Hepatocyte (in vitro differentiated cells): Measurements from ENCODE around the gene WDR37. TPM values are rescaled to one million over a fixed set of nuclear protein-coding genes. Genes with fewer than 3 reads are reported as not detected.
"Not testable (repeated sequence)": the region's sequence is repeated elsewhere in the genome, so short reads cannot be mapped to it uniquely, and the experiment has no call there.

Experiments
- DNase-seq: peaks from one replicate; pipeline ENCODE4 v3.0.0-alpha.2; 2016; ENCODE audit warnings: low spot score
- H2AFZ ChIP-seq: fragments of 200-600 bp; sonication (generic); 2 replicates; pipeline ENCODE4 v1.6.0; 2016; ENCODE audit warnings: antibody characterized with exemption, mild to moderate bottlenecking
- H3K27ac ChIP-seq: fragments of 200-600 bp; sonication (generic); 2 replicates; pipeline ENCODE4 v1.5.1; 2016; ENCODE audit warnings: mild to moderate bottlenecking
- H3K27me3 ChIP-seq: fragments of 200-600 bp; sonication (generic); 2 replicates; pipeline ENCODE4 v1.6.1; 2016
- H3K36me3 ChIP-seq: fragments of 200-600 bp; sonication (generic); replicated peaks from 2 replicates; pipeline ENCODE4 v1.5.1; 2016; ENCODE audit warnings: low read depth; ENCODE audit not compliant: insufficient read depth
- H3K4me1 ChIP-seq: fragments of 200-600 bp; sonication (generic); 2 replicates; pipeline ENCODE4 v1.5.1; 2016; ENCODE audit warnings: mild to moderate bottlenecking, moderate library complexity; ENCODE audit not compliant: insufficient read depth
- H3K4me2 ChIP-seq: fragments of 200-600 bp; sonication (generic); 2 replicates; pipeline ENCODE4 v1.6.0; 2016
- H3K4me3 ChIP-seq: fragments of 200-600 bp; sonication (generic); 2 replicates; pipeline ENCODE4 v1.5.1; 2016; ENCODE audit warnings: mild to moderate bottlenecking
- H3K79me2 ChIP-seq: fragments of 200-600 bp; sonication (generic); 2 replicates; pipeline ENCODE4 v1.6.0; 2017; ENCODE audit warnings: mild to moderate bottlenecking
- H3K9me2 ChIP-seq: fragments of 200-600 bp; sonication (generic); replicated peaks from 2 replicates; pipeline ENCODE4 v1.6.0; 2017; ENCODE audit warnings: mild to moderate bottlenecking; ENCODE audit not compliant: insufficient read depth
- H3K9me3 ChIP-seq: fragments of 200-600 bp; sonication (generic); 2 replicates; pipeline ENCODE4 v1.5.1; 2016; ENCODE audit warnings: low read depth, mild to moderate bottlenecking
- H4K20me1 ChIP-seq: fragments of 200-600 bp; sonication (generic); 2 replicates; pipeline ENCODE4 v1.6.0; 2016; ENCODE audit warnings: mild to moderate bottlenecking; ENCODE audit not compliant: insufficient read depth, poor library complexity, severe bottlenecking
- EZH2 ChIP-seq: fragments of 200-600 bp; sonication (generic); IDR thresholded peaks from 2 replicates; pipeline ENCODE4 v1.6.1; 2016; ENCODE audit warnings: antibody characterized with exemption, mild to moderate bottlenecking, borderline replicate concordance
- EZH2phosphoT487 ChIP-seq: fragments of 200-600 bp; sonication (generic); IDR thresholded peaks from one replicate; pipeline ENCODE4 v1.6.1; 2018; ENCODE audit warnings: antibody characterized with exemption, mild to moderate bottlenecking, low read depth, moderate library complexity; ENCODE audit not compliant: unreplicated experiment, severe bottlenecking
- WGBS: methylation state at CpG from one replicate; pipeline ENCODE4 v1.1.6; 2016; ENCODE audit warnings: low lambda C conversion rate; ENCODE audit errors: missing lambda C conversion rate; 5-methylcytosine and 5-hydroxymethylcytosine counted together
- polyA plus RNA-seq: library from polyadenylated mRNA; unstranded; fragments of >200 nt; fragmentation: Nextera tagmentation; extraction: Ambion mirVana; gene quantifications from 2 replicates; pipeline ENCODE4 v1.2.1, GENCODE V29; 2016
- total RNA-seq: library from RNA; depleted of rRNA; stranded (reverse); fragments of >200 nt; gene quantifications from 2 replicates; pipeline ENCODE4 v1.2.3, GENCODE V29; 2014
- TF ChIP-seq, protein P1 (sequence below): fragments of 200-600 bp; sonication (generic); IDR thresholded peaks from 2 replicates; pipeline ENCODE4 v1.5.1; 2016; ENCODE audit warnings: antibody characterized with exemption, mild to moderate bottlenecking; ENCODE audit not compliant: poor library complexity

The WDR37 gene
- total and polyA plus RNA-seq, 2 experiments from 2014 or later: 8.6 to 12.3 TPM

DNA sequence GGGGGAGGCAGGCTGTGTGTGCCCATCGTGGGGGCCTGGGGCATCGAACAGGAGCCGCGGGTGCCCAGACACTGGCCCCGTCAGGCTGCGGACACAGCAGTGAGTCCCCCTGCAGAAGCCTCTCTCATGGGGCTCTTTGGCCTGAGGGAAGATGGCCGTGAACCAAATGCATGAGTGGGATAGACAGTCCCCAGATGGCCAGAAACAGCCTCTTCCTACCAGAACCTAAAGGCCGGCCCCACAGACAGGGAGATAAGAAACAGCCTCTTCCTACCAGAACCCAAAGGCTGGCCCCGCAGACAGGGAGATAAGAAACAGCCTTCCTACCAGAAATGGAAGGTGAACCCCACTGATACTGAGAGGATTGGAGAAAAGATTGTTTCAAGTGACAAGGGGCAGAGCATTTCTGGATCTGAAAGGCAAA, 47.1 kb upstream of the WDR37 start:
- peaks cover 5% of the 10 kb centered on the region for H3K36me3 ChIP-seq
- H3K79me2 ChIP-seq: no peaks in the 10 kb centered on the region
- 78% methylated on average over 9 of the region's 9 CpGs for WGBS
- H2AFZ ChIP-seq: no peak overlapping the region
- no peak overlapping the region for H3K4me2 ChIP-seq
- no peaks in the 10 kb centered on the region for H3K4me1 ChIP-seq
- peak overlapping the region; percentile 23 for H3K27ac ChIP-seq
- H3K9me3 ChIP-seq: no peaks in the 10 kb centered on the region
- H3K9me2 ChIP-seq: no peaks in the 10 kb centered on the region
- no peaks in the 10 kb centered on the region for H3K27me3 ChIP-seq
- H3K4me3 ChIP-seq: no peak overlapping the region
- TF ChIP-seq EZH2 (no peak), EZH2phosphoT487 (no peak)
- TF ChIP-seq, protein P1, sequence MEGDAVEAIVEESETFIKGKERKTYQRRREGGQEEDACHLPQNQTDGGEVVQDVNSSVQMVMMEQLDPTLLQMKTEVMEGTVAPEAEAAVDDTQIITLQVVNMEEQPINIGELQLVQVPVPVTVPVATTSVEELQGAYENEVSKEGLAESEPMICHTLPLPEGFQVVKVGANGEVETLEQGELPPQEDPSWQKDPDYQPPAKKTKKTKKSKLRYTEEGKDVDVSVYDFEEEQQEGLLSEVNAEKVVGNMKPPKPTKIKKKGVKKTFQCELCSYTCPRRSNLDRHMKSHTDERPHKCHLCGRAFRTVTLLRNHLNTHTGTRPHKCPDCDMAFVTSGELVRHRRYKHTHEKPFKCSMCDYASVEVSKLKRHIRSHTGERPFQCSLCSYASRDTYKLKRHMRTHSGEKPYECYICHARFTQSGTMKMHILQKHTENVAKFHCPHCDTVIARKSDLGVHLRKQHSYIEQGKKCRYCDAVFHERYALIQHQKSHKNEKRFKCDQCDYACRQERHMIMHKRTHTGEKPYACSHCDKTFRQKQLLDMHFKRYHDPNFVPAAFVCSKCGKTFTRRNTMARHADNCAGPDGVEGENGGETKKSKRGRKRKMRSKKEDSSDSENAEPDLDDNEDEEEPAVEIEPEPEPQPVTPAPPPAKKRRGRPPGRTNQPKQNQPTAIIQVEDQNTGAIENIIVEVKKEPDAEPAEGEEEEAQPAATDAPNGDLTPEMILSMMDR: no peak
- no peaks in the 10 kb centered on the region for H4K20me1 ChIP-seq
- no peak for DNase-seq

GRCh38 chr10:1009947-1010346, 46.2 kb upstream of the WDR37 start:
- not testable (repeated sequence) for H3K79me2 ChIP-seq, H2AFZ ChIP-seq, H4K20me1 ChIP-seq, H3K9me3 ChIP-seq, H3K4me3 ChIP-seq, H3K9me2 ChIP-seq, H3K36me3 ChIP-seq, H3K27ac ChIP-seq, DNase-seq, H3K4me2 ChIP-seq, H3K27me3 ChIP-seq, H3K4me1 ChIP-seq
- 86% methylated on average over 7 of the region's 8 CpGs for WGBS

DNA sequence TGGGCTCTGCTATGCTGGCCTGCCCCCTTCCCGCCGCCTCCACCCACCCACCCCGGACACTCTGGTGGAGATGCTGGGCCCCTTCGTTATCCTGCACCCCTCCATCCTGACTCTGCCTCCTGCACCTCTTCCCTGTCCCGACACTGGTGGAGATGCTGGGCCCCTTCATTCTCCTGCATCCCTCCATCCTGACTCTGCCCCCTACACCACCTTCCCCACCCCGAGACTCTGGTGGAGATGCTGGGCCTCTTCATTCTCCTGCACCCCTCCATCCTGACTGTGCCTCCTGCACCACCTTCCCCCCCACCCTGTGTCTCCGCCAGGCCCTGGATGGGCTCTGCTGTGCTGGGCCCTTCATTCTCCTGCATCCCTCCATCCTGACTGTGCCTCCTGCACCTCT, 45.5 kb upstream of the WDR37 start:
- no peak overlapping the region for H3K4me3 ChIP-seq
- no peaks in the 10 kb centered on the region for H3K27me3 ChIP-seq
- H3K9me2 ChIP-seq: no peaks in the 10 kb centered on the region
- TF ChIP-seq, protein P1: no peak
- no peak for TF ChIP-seq EZH2
- no peak for TF ChIP-seq EZH2phosphoT487
- no peaks in the 10 kb centered on the region for H3K9me3 ChIP-seq
- no peaks in the 10 kb centered on the region for H3K79me2 ChIP-seq
- DNase-seq: no peak
- H2AFZ ChIP-seq: no peak overlapping the region
- no peak overlapping the region for H3K27ac ChIP-seq
- no peaks in the 10 kb centered on the region for H3K4me1 ChIP-seq
- peaks cover 4% of the 10 kb centered on the region for H3K36me3 ChIP-seq
- 97% methylated on average over 6 of the region's 7 CpGs for WGBS
- no peak overlapping the region for H3K4me2 ChIP-seq
- H4K20me1 ChIP-seq: no peaks in the 10 kb centered on the region

DNA sequence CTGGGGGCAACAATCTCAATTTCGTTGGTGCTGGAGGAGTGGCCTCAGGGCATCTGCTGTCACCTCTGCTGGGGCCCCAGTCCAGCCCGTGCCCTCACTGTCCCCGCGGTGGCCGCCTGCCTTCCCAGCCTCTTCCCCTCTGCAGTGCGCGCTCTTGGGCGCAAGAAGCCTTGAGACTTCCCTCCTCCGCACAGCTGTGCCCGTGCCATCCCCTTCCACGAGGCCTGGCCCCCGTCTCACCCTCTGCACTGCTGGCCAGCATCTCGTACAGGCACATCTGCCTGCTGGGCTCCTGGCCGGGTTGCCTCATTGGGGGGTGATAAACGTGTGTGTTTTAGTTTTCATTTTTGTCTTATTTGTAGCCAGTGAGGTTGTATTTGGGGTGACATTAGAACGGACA, 44.5 kb upstream of the WDR37 start:
- Histone ChIP-seq H3K4me2 (no peak overlapping the region), H3K4me3 (no peak overlapping the region), H3K9me2 (no peaks in the 10 kb centered on the region), H3K79me2 (no peaks in the 10 kb centered on the region), H3K36me3 (no peaks in the 10 kb centered on the region), H3K27me3 (no peaks in the 10 kb centered on the region), H3K27ac (no peak overlapping the region), H3K9me3 (no peaks in the 10 kb centered on the region), H3K4me1 (no peaks in the 10 kb centered on the region), H4K20me1 (no peaks in the 10 kb centered on the region), H2AFZ (no peak overlapping the region)
- 94% methylated on average over 16 of the region's 16 CpGs for WGBS
- no peak for DNase-seq
- TF ChIP-seq, protein P1: no peak
- TF ChIP-seq EZH2: no peak
